DND-41 (cell line): Measurements from ENCODE around the gene IFT43.
A peak's percentile ranks its signal among the peaks of the same experiment; 100 is the strongest.

Experiments
- ATAC-seq: fragments of 200-7000 bp; cut with Tn5 transposase; 3 replicates; pipeline ENCODE4 v1.9.1; 2021; ENCODE audit warnings: low read depth; ENCODE audit not compliant: insufficient read depth
- DNase-seq: peaks from one replicate; pipeline ENCODE4 v3.0.0-alpha.2; 2020
- H2AFZ ChIP-seq: 2 replicates; pipeline ENCODE4 v1.6.0; 2012; ENCODE audit warnings: low read depth, low read length
- H3K27ac ChIP-seq: 2 replicates; pipeline ENCODE4 v1.5.1; 2012; ENCODE audit warnings: low read length, inconsistent platforms
- H3K27me3 ChIP-seq: fragments of 200-600 bp; sonication (generic); 2 replicates; pipeline ENCODE4 v1.6.0; 2012; ENCODE audit warnings: low read length, mild to moderate bottlenecking, inconsistent platforms; ENCODE audit not compliant: insufficient read depth, poor library complexity
- H3K36me3 ChIP-seq: 2 replicates; pipeline ENCODE4 v1.5.1; 2012; ENCODE audit warnings: low read length, inconsistent platforms; ENCODE audit not compliant: insufficient read depth
- H3K4me1 ChIP-seq: 2 replicates; pipeline ENCODE4 v1.5.1; 2012; ENCODE audit warnings: mild to moderate bottlenecking, low read length; ENCODE audit not compliant: insufficient read depth
- H3K4me2 ChIP-seq: 2 replicates; pipeline ENCODE4 v1.6.0; 2012; ENCODE audit warnings: mild to moderate bottlenecking, moderate library complexity, low read length, inconsistent platforms; ENCODE audit not compliant: insufficient read depth
- H3K4me3 ChIP-seq, 2 experiments: fragments of 200-600 bp in 1 of 2; shearing (Covaris generic) in 1 of 2; 2 replicates each; pipeline ENCODE4 v1.5.1; 2012 to 2016; ENCODE audit warnings: inconsistent platforms in 2 of 2, low read length in 2 of 2, mild to moderate bottlenecking in 2 of 2, low read depth in 1 of 2, moderate library complexity in 1 of 2
- H3K79me2 ChIP-seq: 2 replicates; pipeline ENCODE4 v1.6.0; 2012; ENCODE audit warnings: low read length, inconsistent platforms; ENCODE audit not compliant: insufficient read depth
- H3K9ac ChIP-seq: 2 replicates; pipeline ENCODE4 v1.6.0; 2012; ENCODE audit warnings: low read depth, mild to moderate bottlenecking, inconsistent platforms, low read length, moderate library complexity
- H3K9me3 ChIP-seq: 2 replicates; pipeline ENCODE4 v1.5.1; 2012; ENCODE audit warnings: low read length, moderate library complexity, mild to moderate bottlenecking, inconsistent platforms; ENCODE audit not compliant: insufficient read depth, severe bottlenecking
- H4K20me1 ChIP-seq: 2 replicates; pipeline ENCODE4 v1.6.0; 2012; ENCODE audit warnings: low read length; ENCODE audit not compliant: insufficient read depth
- EZH2 ChIP-seq: IDR thresholded peaks from 3 replicates; pipeline ENCODE4 v1.6.1; 2012; ENCODE audit warnings: borderline replicate concordance, low read depth, mild to moderate bottlenecking, moderate library complexity, low read length, inconsistent platforms; ENCODE audit not compliant: severe bottlenecking
- TF ChIP-seq, protein P1 (sequence below): IDR thresholded peaks from 2 replicates; pipeline ENCODE4 v1.5.1; 2012; ENCODE audit warnings: borderline replicate concordance, low read length, moderate library complexity, mild to moderate bottlenecking; ENCODE audit not compliant: poor library complexity, severe bottlenecking; ENCODE audit errors: extremely low read depth

Gene IFT43

DNA sequence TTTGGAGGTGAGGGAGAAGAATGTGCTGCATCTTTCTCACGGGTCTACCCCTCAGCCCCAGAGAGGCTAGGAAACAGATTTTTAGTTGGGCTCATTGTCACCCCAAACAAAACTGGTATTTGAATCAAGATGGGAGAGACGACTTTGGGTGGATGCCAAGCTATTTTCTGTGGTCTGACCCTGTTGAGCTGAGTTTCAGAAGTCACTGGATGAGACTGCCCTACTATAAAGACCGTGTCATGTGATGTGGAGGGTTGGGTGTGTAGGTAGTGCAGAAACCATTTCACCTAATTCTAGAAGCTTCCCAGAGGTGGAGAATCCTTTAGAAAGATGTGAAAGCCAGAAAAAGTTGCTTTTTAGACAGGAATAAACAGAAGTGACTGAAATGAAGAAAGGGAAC is 60.2 kb downstream of the IFT43 start:
- Histone ChIP-seq H3K4me1 (no peaks in the 10 kb centered on the region), H3K27ac (no peak overlapping the region), H3K9ac (no peak overlapping the region), H4K20me1 (no peaks in the 10 kb centered on the region), H3K4me3 (no peak overlapping the region), H3K27me3 (no peaks in the 10 kb centered on the region), H3K4me2 (no peak overlapping the region), H3K36me3 (no peaks in the 10 kb centered on the region), H3K9me3 (no peaks in the 10 kb centered on the region), H2AFZ (no peak overlapping the region), H3K79me2 (no peaks in the 10 kb centered on the region)
- no peak for ATAC-seq
- no peak for DNase-seq
- TF ChIP-seq EZH2 = no peak
- TF ChIP-seq, protein P1, sequence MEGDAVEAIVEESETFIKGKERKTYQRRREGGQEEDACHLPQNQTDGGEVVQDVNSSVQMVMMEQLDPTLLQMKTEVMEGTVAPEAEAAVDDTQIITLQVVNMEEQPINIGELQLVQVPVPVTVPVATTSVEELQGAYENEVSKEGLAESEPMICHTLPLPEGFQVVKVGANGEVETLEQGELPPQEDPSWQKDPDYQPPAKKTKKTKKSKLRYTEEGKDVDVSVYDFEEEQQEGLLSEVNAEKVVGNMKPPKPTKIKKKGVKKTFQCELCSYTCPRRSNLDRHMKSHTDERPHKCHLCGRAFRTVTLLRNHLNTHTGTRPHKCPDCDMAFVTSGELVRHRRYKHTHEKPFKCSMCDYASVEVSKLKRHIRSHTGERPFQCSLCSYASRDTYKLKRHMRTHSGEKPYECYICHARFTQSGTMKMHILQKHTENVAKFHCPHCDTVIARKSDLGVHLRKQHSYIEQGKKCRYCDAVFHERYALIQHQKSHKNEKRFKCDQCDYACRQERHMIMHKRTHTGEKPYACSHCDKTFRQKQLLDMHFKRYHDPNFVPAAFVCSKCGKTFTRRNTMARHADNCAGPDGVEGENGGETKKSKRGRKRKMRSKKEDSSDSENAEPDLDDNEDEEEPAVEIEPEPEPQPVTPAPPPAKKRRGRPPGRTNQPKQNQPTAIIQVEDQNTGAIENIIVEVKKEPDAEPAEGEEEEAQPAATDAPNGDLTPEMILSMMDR = no peak

DNA sequence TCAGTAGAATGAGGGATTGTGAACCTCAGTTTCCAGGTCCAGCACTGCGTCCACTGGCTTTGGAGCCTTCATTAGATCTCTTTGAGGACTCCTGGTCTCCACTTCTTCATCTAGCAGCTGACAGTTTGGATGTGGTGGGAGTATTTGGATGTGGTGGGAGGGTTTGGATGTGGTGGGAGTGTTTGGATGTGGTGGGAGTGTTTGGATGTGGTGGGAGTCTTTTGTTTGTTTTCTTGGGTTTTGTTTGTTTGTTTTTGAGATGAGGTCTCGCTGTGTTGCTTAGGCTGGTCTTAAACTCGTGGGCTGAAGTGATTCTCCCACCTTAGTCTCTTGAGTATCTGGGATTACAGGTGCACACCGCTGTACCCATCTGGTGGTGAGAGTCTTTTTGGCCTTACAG is 64.7 kb downstream of the IFT43 start:
- no peaks in the 10 kb centered on the region for H3K36me3 ChIP-seq
- H3K27me3 ChIP-seq = no peaks in the 10 kb centered on the region
- H3K4me1 ChIP-seq = no peaks in the 10 kb centered on the region
- H3K9ac ChIP-seq = no peak overlapping the region
- TF ChIP-seq, protein P1 = no peak
- no peak for TF ChIP-seq EZH2
- no peak overlapping the region for H3K27ac ChIP-seq
- no peaks in the 10 kb centered on the region for H3K9me3 ChIP-seq
- no peaks in the 10 kb centered on the region for H3K79me2 ChIP-seq
- no peak overlapping the region for H2AFZ ChIP-seq
- no peak for ATAC-seq
- DNase-seq = no peak
- no peaks in the 10 kb centered on the region; the same call in 1 of the 2 replicates for H4K20me1 ChIP-seq
- no peak overlapping the region for H3K4me2 ChIP-seq
- H3K4me3 ChIP-seq = no peak overlapping the region

DNA sequence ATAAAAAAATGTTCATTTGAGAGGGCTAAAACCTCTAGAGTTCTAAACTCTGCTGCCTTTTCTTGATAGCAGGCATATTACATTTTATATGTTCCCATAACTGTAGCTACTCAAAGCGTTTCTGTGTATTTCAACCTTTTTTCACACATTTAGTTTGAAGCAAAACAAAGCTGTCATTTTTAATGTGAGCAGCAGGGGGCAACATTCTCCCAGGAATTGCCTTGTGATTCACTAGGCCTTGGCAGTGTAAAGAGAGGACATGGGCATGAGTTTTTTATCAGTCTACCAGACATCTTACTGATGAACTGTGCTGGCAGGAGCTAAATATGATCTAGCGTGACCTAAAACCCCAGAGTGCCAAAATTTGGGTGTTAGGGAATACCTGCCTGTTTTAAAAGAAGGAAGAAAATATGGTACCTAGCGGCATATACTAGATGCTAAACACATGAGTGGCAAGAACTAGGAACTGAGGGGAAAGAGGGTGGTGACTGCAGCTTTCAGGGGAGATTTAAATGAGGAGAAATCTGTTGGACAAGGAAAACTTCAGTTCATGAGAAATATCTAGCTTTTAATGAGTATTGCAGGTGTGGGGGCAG is 65.3 kb downstream of the IFT43 start:
- H3K79me2 ChIP-seq = no peaks in the 10 kb centered on the region
- no peak overlapping the region for H3K4me2 ChIP-seq
- ATAC-seq (peak; percentile 71), DNase-seq (peak; percentile 63)
- H3K4me3 ChIP-seq = no peak overlapping the region
- no peaks in the 10 kb centered on the region for H3K36me3 ChIP-seq
- H3K27me3 ChIP-seq = no peaks in the 10 kb centered on the region
- no peak overlapping the region for H2AFZ ChIP-seq
- H3K27ac ChIP-seq = no peak overlapping the region
- H3K4me1 ChIP-seq = no peaks in the 10 kb centered on the region
- TF ChIP-seq, protein P1 = peak; percentile 85
- no peak for TF ChIP-seq EZH2
- no peak overlapping the region for H3K9ac ChIP-seq
- no peaks in the 10 kb centered on the region; the same call in 1 of the 2 replicates for H4K20me1 ChIP-seq
- H3K9me3 ChIP-seq = no peaks in the 10 kb centered on the region
